UCSD-AML1 (cell line): ENCODE measurements around the gene OR56B1.
"Not testable (repeated sequence)": the region's sequence is repeated elsewhere in the genome, so short reads cannot be mapped to it uniquely, and the experiment has no call there.

Experiments used
- DNase-seq: peaks from one replicate; lab custom pipeline; 2025; ENCODE audit not compliant: unreplicated experiment; lab: John Stamatoyannopoulos, UW

OR56B1 gene, protein sequence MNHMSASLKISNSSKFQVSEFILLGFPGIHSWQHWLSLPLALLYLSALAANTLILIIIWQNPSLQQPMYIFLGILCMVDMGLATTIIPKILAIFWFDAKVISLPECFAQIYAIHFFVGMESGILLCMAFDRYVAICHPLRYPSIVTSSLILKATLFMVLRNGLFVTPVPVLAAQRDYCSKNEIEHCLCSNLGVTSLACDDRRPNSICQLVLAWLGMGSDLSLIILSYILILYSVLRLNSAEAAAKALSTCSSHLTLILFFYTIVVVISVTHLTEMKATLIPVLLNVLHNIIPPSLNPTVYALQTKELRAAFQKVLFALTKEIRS

DNA sequence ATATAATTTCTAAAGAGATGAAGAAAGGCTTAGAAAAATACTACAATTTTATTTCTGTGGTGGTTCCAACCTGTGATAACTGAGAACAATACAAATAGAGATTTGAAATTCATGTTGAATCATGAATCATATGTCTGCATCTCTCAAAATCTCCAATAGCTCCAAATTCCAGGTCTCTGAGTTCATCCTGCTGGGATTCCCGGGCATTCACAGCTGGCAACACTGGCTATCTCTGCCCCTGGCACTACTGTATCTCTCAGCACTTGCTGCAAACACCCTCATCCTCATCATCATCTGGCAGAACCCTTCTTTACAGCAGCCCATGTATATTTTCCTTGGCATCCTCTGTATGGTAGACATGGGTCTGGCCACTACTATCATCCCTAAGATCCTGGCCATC, at the start of gene OR56B1:
OR56B1 (plus strand) TSS at position 53 of the 400 bp plus-strand sequence; CDS start at position 122, 69 bp downstream.
- DNase-seq, result no peak

DNA sequence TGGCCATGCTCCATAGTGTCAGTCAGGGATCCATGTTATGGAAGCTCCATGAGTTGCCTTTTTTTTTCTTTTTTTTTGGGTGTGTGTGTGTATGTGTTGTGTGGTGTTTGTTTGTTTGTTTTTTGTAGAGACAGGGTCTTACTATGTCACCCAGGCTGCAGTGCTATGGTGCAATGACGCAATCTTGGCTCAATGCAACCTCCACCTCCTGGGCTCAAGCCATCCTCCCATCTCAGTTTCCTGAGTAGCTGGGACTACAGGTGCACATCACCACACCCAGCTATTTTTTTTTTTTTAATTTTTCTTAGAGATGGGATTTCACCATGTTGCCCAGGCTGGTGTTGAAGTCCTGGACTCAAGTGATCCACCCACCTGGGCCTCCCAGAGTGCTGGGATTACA, 47.8 kb upstream of the OR56B1 start:
- no peak for DNase-seq

DNA sequence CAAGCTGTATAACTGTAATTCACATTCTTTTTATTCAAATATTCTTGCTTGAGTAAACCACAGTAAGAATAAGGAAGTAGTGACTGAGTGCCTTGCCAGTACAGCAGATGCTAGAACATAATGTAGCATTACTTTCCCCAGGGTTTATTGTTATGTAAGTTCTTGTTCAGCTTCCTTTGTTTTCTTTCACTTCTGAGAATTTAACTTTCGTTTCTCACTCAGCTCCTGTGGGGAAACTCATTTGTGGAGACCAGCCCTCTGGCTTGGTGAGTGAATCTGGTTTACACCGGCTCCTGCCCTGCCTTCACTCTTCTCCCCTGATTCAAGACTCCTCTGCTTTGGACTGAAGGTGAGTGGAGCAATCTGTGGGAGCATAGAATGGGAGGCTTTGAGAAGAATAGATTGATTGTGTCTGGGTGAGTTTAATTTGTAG, 46.7 kb upstream of the OR56B1 start, which contains the start of gene TRIM22:
TRIM22 (plus strand) TSS at position 240 of the 433 bp plus-strand sequence. CDS start 6,443 bp downstream, outside the sequence.
- peak; percentile 36 for DNase-seq

DNA sequence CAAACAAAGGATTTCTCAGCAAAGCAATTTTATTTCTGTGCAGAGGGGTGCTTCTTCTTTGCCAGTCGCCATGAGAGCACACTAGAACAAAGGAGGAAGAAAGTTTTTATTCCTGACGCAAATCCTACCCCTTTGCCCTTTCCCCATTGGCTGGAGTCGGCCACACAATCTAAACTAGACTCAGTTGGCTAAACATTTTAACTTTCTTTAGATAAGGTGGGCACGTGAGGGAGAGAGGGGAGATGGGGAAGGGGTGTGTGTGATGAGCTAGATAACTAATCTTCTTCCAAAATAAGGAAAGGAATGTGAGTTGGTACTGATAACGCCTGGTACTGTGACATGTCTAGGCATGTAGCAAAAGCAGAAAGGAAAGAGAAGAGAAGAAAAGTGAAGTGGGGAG, 46.0 kb upstream of the OR56B1 start:
- DNase-seq, result peak; percentile 27

DNA sequence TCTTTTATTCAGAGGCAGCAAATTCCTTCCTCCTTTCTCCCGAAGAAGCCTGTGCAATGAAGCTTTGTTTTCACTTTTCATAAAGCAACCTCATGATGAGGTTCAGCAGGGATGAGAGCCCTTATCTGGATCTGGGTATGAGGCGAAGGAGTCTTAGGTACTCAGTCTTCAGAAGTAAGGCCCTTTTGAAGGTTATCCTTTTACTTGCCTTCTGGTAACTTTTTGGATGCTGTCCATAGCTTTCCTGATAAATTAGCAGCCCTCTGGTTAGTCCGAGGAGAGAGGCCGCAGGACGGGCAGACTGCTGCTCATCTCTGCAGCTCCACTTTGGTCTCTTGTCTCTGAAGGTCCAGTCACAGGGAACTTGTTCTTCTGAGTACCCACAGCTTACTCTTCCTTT, 45.5 kb upstream of the OR56B1 start:
- peak; percentile 23 for DNase-seq

DNA sequence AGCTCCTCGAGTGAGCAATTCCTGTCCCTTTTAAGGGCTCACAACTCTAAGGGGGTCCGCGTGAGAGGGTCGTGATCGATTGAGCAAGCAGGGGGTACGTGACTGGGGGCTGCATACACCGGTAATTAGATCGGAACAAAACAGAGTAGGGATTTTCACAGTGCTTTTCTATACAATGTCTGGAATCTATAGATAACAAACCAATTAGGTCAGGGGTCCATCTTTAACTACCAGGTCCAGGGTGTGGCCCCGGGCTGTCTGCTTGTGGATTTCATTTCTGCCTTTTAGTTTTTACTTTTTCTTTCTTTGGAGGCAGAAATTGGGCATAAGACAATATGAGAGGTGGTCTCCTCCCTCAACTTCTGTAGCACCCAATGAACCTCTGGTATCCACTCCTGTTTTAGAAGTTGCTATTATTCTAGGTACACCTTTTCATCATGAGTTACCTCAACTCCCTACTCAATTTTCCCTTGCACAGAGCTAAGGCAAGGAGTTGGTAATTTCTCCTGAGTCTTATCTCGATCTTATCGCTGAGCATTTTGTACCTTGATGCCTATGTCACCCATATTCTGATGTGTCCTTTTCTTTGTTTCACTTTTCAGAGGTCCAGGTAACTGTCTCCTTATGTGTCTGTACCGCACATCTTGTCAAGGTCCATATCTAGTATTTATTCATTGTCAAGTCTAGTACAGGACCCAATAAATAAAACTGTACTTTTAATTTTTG, 44.8 kb upstream of the OR56B1 start:
- not testable (repeated sequence) for DNase-seq

DNA sequence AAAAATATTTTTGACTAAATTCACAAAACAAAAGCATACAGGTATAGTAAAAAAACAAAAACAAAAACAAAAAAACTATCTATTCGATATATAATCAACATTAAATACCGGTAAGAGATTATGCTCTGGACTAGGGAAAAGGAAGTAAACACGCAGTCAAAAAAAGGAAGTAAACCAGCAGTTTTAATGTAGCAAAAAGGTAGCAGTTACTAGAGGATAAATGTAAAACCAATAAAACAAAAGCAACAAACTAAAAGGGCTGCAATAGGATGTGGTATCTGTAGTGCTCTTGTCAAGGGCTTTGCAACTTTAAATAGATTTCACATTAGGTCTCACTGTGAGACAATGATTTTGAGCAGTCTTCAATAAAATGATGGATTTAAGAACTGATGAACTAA, 44.3 kb upstream of the OR56B1 start:
- no peak for DNase-seq

DNA sequence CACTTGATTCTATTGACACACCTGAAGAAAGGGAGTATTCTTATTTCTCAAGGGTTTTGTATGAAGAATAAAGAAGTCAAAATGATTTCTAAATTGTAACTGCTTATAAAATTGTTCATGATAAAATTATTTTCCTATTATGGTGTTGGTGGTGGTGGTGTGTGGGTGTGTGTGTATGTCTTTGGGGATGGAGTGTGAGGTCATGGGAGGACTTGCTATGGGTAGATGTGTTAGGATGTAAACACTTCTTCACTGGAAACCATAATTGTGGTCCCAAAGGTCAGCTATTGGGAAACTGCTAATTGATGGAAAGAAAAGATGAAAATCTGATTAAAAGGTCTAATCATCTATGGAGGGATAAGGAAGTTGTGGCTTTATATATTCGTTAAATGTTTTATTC, 41.6 kb upstream of the OR56B1 start:
- DNase-seq, result no peak

DNA sequence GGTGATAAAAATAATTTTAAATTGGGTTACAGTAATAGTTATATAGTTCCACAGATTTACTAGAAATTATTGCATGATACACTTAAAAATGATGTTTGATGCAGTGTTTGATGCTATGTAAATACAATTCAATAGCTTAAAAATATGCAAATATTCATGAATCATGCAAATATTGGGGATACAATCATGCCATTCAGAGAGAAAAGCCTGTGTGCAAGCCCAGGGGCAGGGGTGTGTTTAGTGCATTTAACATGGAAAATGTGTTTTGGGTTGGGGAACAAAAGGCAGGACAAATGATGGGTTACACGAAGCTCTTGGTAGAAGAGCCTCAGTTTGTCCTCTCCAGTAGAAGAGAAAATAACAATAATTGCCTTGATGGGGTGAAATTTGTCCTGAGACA, 40.7 kb upstream of the OR56B1 start:
- DNase-seq, result no peak

DNA sequence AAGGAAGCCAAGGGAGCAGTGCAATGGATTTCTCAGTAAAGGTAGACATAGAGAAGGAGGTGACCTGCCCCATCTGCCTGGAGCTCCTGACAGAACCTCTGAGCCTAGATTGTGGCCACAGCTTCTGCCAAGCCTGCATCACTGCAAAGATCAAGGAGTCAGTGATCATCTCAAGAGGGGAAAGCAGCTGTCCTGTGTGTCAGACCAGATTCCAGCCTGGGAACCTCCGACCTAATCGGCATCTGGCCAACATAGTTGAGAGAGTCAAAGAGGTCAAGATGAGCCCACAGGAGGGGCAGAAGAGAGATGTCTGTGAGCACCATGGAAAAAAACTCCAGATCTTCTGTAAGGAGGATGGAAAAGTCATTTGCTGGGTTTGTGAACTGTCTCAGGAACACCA, 40.0 kb upstream of the OR56B1 start:
- no peak for DNase-seq

DNA sequence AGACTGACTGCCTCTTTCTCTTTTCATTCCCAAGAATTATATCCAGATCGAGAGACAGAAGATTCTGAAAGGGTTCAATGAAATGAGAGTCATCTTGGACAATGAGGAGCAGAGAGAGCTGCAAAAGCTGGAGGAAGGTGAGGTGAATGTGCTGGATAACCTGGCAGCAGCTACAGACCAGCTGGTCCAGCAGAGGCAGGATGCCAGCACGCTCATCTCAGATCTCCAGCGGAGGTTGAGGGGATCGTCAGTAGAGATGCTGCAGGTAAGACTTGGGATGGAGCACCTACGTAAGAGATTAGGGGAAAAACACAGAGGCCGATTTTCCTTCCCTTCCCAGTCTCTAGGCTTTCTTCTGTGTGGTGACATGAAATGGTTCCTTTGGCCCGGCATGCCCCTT, 38.0 kb upstream of the OR56B1 start:
- DNase-seq, result no peak

DNA sequence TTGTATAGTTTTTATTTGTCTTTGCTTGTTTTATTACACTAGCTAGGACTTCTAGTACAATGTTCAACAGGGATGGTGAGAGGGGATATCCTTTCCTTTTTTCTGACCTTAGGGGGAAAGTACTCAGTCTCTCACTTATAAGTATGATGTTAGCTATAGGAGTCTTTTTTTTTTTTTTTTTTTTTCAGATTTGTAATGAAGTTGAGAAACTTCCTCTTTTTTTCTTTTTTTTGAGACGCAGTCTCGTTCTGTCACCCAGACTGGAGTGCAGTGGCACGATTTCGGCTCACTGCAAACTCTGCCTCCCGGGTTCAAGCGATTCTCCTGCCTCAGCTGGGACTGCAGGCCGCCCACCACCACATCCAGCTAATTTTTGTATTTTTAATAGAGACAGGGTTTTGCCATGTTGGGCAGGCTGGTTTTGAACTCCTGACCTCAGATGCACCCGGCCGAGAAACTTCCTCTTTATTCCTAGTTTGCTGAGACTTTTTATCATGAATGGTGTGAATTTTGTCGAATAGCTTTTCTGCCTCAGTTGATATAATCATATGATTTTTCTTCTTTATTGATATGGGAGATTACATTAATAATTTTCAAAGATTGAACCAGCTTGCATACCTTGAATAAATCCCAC, 35.7 kb upstream of the OR56B1 start:
- DNase-seq, result no peak

DNA sequence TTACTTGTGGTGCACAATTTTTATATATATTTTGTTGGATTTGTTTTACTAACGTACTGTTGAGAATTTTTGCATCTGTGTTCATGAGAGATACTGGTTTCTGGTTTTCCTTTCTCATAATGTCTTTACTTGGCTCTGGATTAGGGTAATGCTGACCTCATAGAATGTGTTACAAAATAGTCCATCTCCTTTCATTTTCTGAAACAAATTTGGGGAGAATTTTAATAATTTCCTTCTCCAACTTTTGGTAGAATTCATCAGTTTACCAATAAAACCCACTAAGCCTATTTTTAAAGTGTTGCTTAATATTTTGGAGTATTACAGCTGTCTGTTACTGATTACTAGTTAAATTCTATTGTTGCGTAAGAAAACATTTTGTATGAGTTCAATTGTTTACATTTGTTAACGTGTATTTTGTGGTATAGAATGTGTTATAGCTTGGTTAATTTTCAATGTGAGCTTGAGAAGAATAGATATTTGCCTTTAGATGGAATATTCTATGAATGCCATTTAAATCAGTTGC, 35.1 kb upstream of the OR56B1 start:
- no peak for DNase-seq

DNA sequence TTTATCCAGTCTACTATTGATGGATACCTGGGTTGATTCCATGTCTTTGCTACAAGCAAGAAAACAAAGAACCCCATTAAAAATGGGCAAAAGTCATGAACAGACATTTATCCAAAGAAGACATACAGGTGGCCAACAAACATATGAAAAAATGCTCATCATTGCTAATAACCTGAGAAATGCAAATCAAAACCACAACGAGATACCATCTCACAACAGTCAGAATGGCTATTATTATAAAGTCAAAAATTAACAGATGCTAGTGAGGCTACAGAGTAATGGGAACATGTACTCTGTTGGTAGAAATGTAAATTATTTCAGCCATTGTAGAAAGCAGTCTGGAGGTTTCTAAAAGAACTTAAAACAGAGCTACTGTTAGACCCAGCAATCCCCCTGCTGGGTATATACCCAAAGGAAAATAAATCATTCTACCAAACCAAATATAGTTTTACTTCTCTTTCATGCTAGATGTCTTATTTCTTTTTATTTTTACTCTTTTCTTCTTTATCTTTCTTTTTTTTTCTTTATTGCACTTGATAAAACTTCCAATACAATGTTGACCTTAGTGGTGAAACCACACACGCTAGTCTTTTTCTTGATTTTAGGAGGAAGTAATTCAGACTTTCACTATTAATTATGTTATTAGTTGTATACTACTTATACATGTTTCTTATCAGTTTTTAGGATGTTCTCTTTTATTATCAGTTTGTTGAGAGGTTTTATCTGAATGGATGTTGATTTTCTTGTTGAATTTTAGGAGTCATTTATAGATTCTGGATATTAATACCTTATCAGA, 32.3 kb upstream of the OR56B1 start:
- no peak for DNase-seq

DNA sequence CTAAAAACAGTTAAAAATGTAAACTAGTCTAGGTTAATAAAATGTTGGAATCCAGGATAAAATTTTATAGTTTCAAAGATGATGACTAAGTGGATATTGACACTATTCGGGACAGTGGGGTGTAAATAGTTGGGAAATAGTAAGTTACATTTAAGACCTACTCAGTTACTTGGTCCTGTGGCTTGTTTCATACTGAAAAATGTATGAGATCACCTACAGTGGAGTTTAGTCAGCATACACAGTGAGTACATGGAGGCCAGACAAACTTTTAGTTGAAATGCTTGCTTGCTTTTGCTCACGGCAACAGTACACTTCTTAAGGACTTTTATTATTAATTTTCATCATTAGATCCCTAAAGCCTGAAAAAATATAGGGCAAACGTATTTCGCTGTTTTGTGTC, 30.6 kb upstream of the OR56B1 start:
- no peak for DNase-seq

DNA sequence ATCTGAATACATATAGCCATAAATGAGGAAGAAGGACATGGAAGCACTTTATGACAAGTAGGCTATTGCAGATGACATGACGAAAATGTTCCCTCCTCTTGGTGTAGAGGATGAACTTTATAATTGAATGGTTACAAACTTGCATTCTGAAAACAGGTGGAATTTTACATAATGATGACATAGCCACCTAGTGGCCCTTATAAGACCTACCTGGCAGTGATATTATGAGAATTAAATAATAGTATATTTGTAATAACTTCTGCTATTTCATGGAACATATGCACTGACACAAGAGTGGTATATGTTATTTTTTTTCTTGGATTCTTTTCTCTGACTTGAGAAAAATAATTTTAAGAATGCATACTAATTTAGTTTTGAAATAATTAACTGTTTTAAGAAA, 23.7 kb upstream of the OR56B1 start:
- DNase-seq, result no peak

DNA sequence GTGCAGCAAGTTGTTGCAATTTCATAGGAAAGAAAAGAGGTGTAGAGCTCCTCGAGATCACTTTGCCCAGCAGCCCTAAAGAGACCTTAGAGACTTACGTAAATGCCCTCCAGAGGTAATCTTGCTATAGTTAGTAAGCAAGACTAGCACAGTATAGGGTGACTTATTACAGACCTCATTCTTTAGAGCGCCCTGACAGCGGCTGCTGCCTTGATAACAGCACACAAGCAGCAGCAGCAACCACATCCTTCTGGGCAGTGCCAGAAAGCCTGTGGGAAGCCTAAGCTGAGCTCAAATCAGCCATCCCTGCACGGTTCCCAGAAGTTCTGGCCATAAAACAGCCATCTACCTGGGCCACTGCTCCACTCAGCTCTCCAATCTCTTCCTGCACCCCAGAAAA, 22.6 kb upstream of the OR56B1 start:
- peak; percentile 69 for DNase-seq

DNA sequence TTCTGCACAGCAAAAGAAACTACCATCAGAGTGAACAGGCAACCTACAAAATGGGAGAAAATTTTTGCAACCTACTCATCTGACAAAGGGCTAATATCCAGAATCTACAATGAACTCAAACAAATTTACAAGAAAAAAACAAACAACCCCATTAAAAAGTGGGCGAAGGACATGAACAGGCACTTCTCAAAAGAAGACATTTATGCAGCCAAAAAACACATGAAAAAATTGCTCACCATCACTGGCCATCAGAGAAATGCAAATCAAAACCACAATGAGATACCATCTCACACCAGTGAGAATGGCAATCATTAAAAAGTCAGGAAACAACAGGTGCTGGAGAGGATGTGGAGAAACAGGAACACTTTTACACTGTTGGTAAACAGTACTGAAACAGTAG, 19.7 kb upstream of the OR56B1 start:
- not testable (repeated sequence) for DNase-seq

DNA sequence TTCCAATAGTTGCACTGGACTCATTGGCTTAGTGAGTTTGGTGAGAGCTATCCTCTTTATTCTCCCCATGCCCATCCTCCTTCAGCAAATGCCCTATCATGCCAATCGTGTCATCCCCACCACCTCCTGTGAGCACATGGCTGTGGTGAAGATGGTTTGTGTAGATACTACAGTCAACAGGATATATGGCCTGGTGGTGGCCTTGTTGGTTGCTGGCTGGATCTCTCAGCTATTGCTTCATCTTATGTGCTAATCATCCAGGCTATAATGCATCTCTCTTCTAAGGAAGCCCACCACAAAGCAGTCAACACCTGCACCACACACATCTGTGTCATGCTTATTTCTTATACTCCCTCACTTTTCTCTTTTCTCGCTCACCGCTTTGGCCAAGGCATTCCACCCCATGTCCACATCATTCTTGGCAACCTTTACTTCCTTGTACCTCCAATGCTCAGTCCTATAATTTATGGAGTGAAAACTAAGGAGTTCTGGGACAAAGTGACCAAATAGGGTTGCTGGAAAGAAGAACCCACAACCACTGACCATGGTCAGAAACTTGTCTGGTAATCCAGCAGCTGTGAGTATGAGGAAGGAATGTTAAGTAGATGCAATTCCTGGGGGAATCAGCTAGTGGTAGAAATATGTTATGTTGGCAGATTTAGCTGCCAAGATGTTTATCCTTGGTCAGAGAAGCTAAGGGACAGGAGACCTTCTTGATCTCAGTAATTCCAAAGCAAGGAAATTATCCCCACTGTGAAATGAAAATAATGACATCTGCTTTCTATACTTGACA, 16.3 kb upstream of the OR56B1 start:
- no peak for DNase-seq

DNA sequence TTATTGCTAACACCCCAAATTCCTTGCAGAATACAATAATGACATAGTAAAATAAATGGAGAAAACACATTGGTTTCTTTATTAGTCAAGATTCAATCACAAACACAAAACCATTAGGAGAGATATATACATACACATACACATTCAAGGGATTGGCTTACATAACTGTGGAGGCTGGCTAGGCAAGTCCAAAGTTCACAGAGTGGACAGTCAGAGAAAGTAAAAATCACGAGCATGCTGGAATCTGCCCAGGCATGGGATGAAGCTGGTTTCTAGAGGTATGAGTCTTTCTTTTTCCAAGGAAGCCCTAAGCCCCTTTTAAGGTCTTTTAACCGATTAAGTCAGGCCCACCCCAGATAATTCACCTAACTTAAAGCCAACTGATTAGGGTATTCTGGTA, 13.6 kb upstream of the OR56B1 start:
- no peak for DNase-seq
